BJ (cell line): ENCODE data around the gene MDH1. TPM values are rescaled to one million over a fixed set of nuclear protein-coding genes. Genes with fewer than 3 reads are reported as not detected.

Experiments used
- CTCF ChIA-PET: fragments of 350-600 bp; formaldehyde crosslinking; extraction: SDS; loops from one replicate; lab custom pipeline; 2021; ENCODE audit warnings: antibody characterized with exemption, inconsistent platforms; lab: Yijun Ruan, JAX
- POLR2A ChIA-PET: fragments of 300-600 bp; sonication (Branson Sonifier 250); formaldehyde crosslinking; extraction: SDS; loops from one replicate; lab custom pipeline; 2021; ENCODE audit warnings: antibody characterized with exemption; lab: Charles Lee
- DNase-seq: peaks from one replicate; pipeline ENCODE4 v3.0.0-alpha.2; 2011; ENCODE audit warnings: low read depth
- H3K27me3 ChIP-seq: 2 replicates; pipeline ENCODE4 v1.6.0; 2011; ENCODE audit warnings: low read length; ENCODE audit not compliant: control insufficient read depth, insufficient read depth
- H3K36me3 ChIP-seq: 2 replicates; pipeline ENCODE4 v1.5.1; 2011; ENCODE audit warnings: low read length; ENCODE audit not compliant: control insufficient read depth, insufficient read depth
- H3K4me3 ChIP-seq: 2 replicates; pipeline ENCODE4 v1.5.1; 2011; ENCODE audit warnings: low read depth, mild to moderate bottlenecking, control low read depth, low read length
- CTCF ChIP-seq: IDR thresholded peaks from 2 replicates; pipeline ENCODE4 v1.5.1; 2011; ENCODE audit warnings: low read depth, mild to moderate bottlenecking, control low read depth, inconsistent platforms, low read length, moderate library complexity; ENCODE audit not compliant: insufficient read depth
- polyA plus RNA-seq: library from polyadenylated mRNA; depleted of rRNA; stranded (reverse); fragments of >200 nt; gene quantifications from 2 replicates; pipeline ENCODE4 v1.2.3, GENCODE V29; 2011

MDH1 gene
- polyA plus RNA-seq, 1 experiment: 166 TPM

DNA sequence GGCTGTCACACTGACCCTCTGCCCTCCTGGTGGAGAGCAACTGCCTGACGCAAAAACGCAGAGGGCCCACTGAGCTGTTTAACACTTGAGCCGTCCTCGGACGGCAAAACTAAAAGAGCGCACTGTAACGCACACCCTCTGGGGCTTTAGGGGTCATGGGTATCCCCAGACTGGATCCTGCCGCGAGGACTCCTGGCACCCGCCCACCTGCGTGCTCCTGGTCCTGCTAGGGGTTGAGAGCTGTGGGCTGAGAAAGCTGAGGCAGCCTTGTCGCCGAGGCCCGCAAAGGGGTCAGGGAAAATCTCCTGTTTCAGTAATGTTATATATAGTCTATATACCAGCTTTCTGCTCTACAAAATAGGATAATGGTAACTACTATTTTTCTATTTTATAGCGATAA is 39.1 kb downstream of the MDH1 start:
- Histone ChIP-seq H3K27me3 (no peaks in the 10 kb centered on the region; the same call in 1 of the 2 replicates), H3K36me3 (no peaks in the 10 kb centered on the region), H3K4me3 (no peak overlapping the region)
- CTCF ChIA-PET: no interaction called here
- no peak for TF ChIP-seq CTCF
- POLR2A ChIA-PET: no interaction called here
- no peak for DNase-seq

DNA sequence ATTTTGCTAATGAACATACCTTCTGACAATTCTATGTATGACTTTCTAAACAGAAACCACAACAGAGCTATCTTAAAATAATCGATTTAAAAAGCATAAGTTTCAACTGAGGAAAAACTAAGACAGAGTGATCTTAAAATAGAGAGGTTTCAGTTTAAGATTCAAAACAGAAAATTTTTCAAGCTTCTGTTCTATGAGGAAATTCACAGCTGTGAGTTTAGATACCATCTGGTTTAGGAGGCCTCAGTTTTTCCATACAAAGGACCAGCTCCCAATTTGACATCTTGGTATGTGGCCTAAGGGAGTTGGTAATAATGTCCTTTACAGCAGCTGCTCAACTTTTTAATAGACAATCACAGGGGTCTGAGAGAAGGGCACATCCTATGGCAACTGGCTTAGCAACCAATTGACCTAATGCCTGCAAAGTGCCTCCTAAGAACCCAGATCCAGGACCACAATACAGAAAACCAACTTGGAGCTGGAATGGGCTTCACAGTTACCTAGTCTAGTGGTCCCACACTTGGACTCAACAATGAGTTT is 39.7 kb downstream of the MDH1 start:
- no peak for TF ChIP-seq CTCF
- no peak for DNase-seq
- Histone ChIP-seq H3K27me3 (no peaks in the 10 kb centered on the region; the same call in 1 of the 2 replicates), H3K36me3 (no peaks in the 10 kb centered on the region), H3K4me3 (no peak overlapping the region)
- ChIA-PET POLR2A (no interaction called here), CTCF (interaction anchor here (0.6 to 1.1 kb wide), 2 partner anchors 13 to 943 kb away, joined by 3 read pairs; no protein-coding TSS in a partner anchor)

GRCh38 chr2:63631501-63631900 is 42.7 kb downstream of the MDH1 start:
- CTCF ChIA-PET: interaction anchor here (1.0 kb wide), 1 partner anchor 12 kb away, joined by 3 read pairs; no protein-coding TSS in a partner anchor
- H3K36me3 ChIP-seq: no peaks in the 10 kb centered on the region
- no peak for TF ChIP-seq CTCF
- no peak for DNase-seq
- H3K27me3 ChIP-seq: no peaks in the 10 kb centered on the region; the same call in 1 of the 2 replicates
- POLR2A ChIA-PET: no interaction called here
- no peak overlapping the region for H3K4me3 ChIP-seq

DNA sequence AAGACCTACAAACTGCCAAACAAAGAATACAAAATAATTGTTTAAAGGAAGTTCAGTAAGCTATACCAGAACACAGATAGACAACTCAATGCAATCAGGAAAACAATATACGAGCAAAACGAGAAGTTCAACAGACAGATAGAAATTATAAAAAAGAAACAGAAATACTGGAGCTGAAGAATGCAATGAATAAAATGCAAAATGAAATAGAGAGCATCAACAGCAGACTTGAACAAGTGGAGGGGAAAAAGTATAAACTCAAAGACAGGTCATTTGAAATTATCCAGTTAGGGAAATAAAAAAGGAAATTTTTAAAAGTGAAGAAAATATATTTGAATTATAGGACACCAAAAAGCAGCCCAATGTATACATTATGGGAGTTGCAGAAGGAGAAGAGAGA is 43.6 kb downstream of the MDH1 start:
- no peaks in the 10 kb centered on the region; the same call in 1 of the 2 replicates for H3K27me3 ChIP-seq
- no peak overlapping the region for H3K4me3 ChIP-seq
- ChIA-PET POLR2A (no interaction called here), CTCF (interaction anchor here (1.0 kb wide), 1 partner anchor 13 kb away, joined by 3 read pairs; no protein-coding TSS in a partner anchor)
- DNase-seq: no peak
- no peak for TF ChIP-seq CTCF
- no peaks in the 10 kb centered on the region for H3K36me3 ChIP-seq

DNA sequence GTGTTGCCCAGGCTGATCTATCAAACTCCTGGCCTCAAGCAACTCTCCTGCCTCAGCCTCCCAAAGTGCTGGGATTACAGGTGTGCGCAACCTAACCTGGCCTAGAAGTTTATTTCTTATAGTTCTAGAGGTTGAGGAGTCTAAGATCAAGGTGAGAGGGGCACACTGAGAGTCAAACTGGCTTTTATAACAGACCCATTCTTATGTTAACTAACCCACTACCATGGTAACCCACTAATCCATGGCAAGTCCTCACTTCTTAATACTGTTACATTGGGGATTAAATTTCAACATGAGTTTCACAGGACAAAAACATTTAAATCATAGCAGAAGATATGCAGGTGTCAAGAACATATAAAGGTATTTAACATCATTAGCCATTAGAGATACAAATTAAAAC is 50.6 kb downstream of the MDH1 start:
- H3K36me3 ChIP-seq: no peaks in the 10 kb centered on the region
- TF ChIP-seq CTCF: no peak
- no peaks in the 10 kb centered on the region for H3K27me3 ChIP-seq
- no peak for DNase-seq
- CTCF ChIA-PET: interaction anchor here (0.7 kb wide), 1 partner anchor 43 kb away, joined by 3 read pairs; no protein-coding TSS in a partner anchor
- no peak overlapping the region for H3K4me3 ChIP-seq
- POLR2A ChIA-PET: no interaction called here
